K562 (cell line): ENCODE measurements around the gene PYGB. TPM values are rescaled to one million over a fixed set of nuclear protein-coding genes. Genes with fewer than 3 reads are reported as not detected.

ENCODE experiments used
- ATAC-seq: fragments of 200-7000 bp; cut with Tn5 transposase; 3 replicates; pipeline ENCODE4 v1.9.1; 2020; ENCODE audit warnings: moderate library complexity
- BruUV-seq: library from RNA; stranded (reverse); fragments of 400-500 nt; replicated peaks from 2 replicates; lab custom pipeline; 2021; lab: Mats Ljungman, UMichigan
- CTCF ChIA-PET: fragments of 300-600 bp; formaldehyde crosslinking; extraction: SDS; loops from one replicate; lab custom pipeline; 2021; ENCODE audit warnings: low intra/inter-chr PET ratio; lab: Yijun Ruan, JAX
- POLR2A ChIA-PET: fragments of 300-600, 350-650 bp; sonication (Branson Sonifier 250); formaldehyde crosslinking; extraction: SDS; loops from one replicate; lab custom pipeline; 2021; ENCODE audit warnings: antibody characterized with exemption, inconsistent platforms; lab: Yijun Ruan, JAX
- DNase-seq, 4 experiments: peaks; one replicate each; pipeline versions ENCODE4 v3.0.0 to v3.0.0-alpha.2; 2011 to 2018; ENCODE audit warnings: low spot score in 3 of 4, mixed read lengths in 3 of 4; ENCODE audit errors: extremely low read depth in 1 of 4
- FAIRE-seq: peaks from 2 replicates; lab custom pipeline; 2011; peaks lifted over from hg19 to GRCh38; lab: Jason Lieb, UNC
- H2AFZ ChIP-seq: 2 replicates; pipeline ENCODE4 v1.6.0; 2011; ENCODE audit warnings: low read depth, low read length, control low read depth, inconsistent platforms
- H3K27ac ChIP-seq: fragments of 200-600 bp; 3 replicates; pipeline ENCODE4 v1.8.0; 2011; ENCODE audit warnings: low read depth, mild to moderate bottlenecking, control low read depth, inconsistent platforms, low read length, moderate library complexity, mixed read lengths; ENCODE audit errors: extremely low read depth
- H3K27me3 ChIP-seq, 2 experiments: fragments of 300-600 bp in 1 of 2; 2 replicates in 1 of 2; 3 replicates in 1 of 2; pipeline versions ENCODE4 v1.6.0 to v1.8.0; 2011; ENCODE audit warnings: inconsistent platforms in 2 of 2, low read length in 2 of 2, mild to moderate bottlenecking in 1 of 2, mixed read lengths in 1 of 2, moderate library complexity in 1 of 2; ENCODE audit not compliant: control insufficient read depth in 2 of 2, insufficient read depth in 2 of 2
- H3K36me3 ChIP-seq: fragments of 300-600 bp; 3 replicates; pipeline ENCODE4 v1.8.0; 2011; ENCODE audit warnings: mild to moderate bottlenecking, low read length, inconsistent platforms; ENCODE audit not compliant: control insufficient read depth, insufficient read depth
- H3K4me1 ChIP-seq, 2 experiments: fragments of 200-600 bp in 1 of 2; replicated peaks in 1 of 2; 2 replicates in 1 of 2; 3 replicates in 1 of 2; pipeline versions ENCODE4 v1.5.1 to v1.8.0; 2011; ENCODE audit warnings: inconsistent platforms in 2 of 2, low read length in 2 of 2, mild to moderate bottlenecking in 1 of 2, mixed read lengths in 1 of 2, moderate library complexity in 1 of 2; ENCODE audit not compliant: control insufficient read depth in 2 of 2, insufficient read depth in 2 of 2
- H3K4me2 ChIP-seq: 2 replicates; pipeline ENCODE4 v1.6.1; 2011; ENCODE audit warnings: low read length, control low read depth, inconsistent platforms, mixed read lengths; ENCODE audit not compliant: insufficient read depth
- H3K4me3 ChIP-seq: fragments of 200-600 bp; sonication (generic), shearing (Covaris generic); 2 replicates; pipeline ENCODE4 v1.5.1; 2016; ENCODE audit warnings: control low read depth, inconsistent platforms
- H3K79me2 ChIP-seq: fragments of 200-600 bp; 3 replicates; pipeline ENCODE4 v1.8.0; 2011; ENCODE audit warnings: low read length, inconsistent platforms; ENCODE audit not compliant: control insufficient read depth, insufficient read depth
- H3K9ac ChIP-seq, 2 experiments: 2 replicates each; pipeline versions ENCODE4 v1.6.0 to v1.6.1; 2011; ENCODE audit warnings: low read depth in 2 of 2, low read length in 2 of 2, control low read depth in 1 of 2, inconsistent platforms in 1 of 2, mild to moderate bottlenecking in 1 of 2, mixed read lengths in 1 of 2; ENCODE audit not compliant: insufficient read depth in 1 of 2
- H3K9me1 ChIP-seq: one replicate; pipeline ENCODE4 v1.6.0; 2011; ENCODE audit warnings: inconsistent platforms, mild to moderate bottlenecking, low read length, moderate library complexity; ENCODE audit not compliant: control insufficient read depth, insufficient read depth
- H3K9me3 ChIP-seq: replicated peaks from 2 replicates; pipeline ENCODE4 v1.5.1; 2011; ENCODE audit warnings: low read depth, low read length, inconsistent platforms; ENCODE audit not compliant: control insufficient read depth, insufficient read depth
- H4K20me1 ChIP-seq: replicated peaks from 2 replicates; pipeline ENCODE4 v1.6.1; 2011; ENCODE audit warnings: low read length, inconsistent platforms, mixed read lengths; ENCODE audit not compliant: control insufficient read depth, insufficient read depth
- FOXJ3 ChIP-seq: sonication (generic); formaldehyde crosslinking; IDR thresholded peaks from 2 replicates; pipeline ENCODE4 v1.4.0; 2020; ENCODE audit warnings: mild to moderate bottlenecking, missing genetic modification reagents
- GTF2A2 ChIP-seq: IDR thresholded peaks from 2 replicates; pipeline ENCODE4 v1.6.1; 2016; ENCODE audit warnings: mild to moderate bottlenecking, missing genetic modification characterization, missing compliant biosample characterization
- HMG20A ChIP-seq: fragments of 450-650 bp; formaldehyde crosslinking; conservative IDR thresholded peaks from 2 replicates; pipeline ENCODE4 v1.4.0; 2020; ENCODE audit warnings: mild to moderate bottlenecking, mixed read lengths
- KAT7 ChIP-seq: sonication (generic); formaldehyde crosslinking; IDR thresholded peaks from 2 replicates; pipeline ENCODE4 v1.8.0; 2022; ENCODE audit warnings: missing genetic modification reagents, mild to moderate bottlenecking, borderline replicate concordance
- RBM34 ChIP-seq: fragments of 200-400 bp; formaldehyde crosslinking; IDR thresholded peaks from 2 replicates; pipeline ENCODE4 v1.6.1; 2018; ENCODE audit warnings: low read length, borderline replicate concordance; ENCODE audit not compliant: insufficient read depth
- SAP30 ChIP-seq: fragments of 200-600 bp; sonication (generic); IDR thresholded peaks from 2 replicates; pipeline ENCODE4 v1.6.1; 2012; ENCODE audit warnings: borderline replicate concordance, low read depth, mild to moderate bottlenecking, moderate library complexity, low read length, control low read depth, inconsistent platforms; ENCODE audit not compliant: insufficient read depth, poor library complexity, severe bottlenecking
- TAF9B ChIP-seq: fragments of 450-650 bp; IDR thresholded peaks from 2 replicates; pipeline ENCODE4 v1.6.1; 2018; ENCODE audit warnings: mild to moderate bottlenecking; ENCODE audit not compliant: partially characterized antibody
- THAP7 ChIP-seq: fragments of 250-450 bp; sonication (Bioruptor Pico); IDR thresholded peaks from 2 replicates; pipeline ENCODE4 v1.5.0; 2021
- ZNF589 ChIP-seq: fragments of 200-800 bp; sonication (Bioruptor generic); IDR thresholded peaks from 2 replicates; pipeline ENCODE4 v1.6.1; 2016; ENCODE audit warnings: low read depth, missing genetic modification characterization, missing compliant biosample characterization
- ZNF75A ChIP-seq: fragments of 450-650 bp; formaldehyde crosslinking; IDR thresholded peaks from 2 replicates; pipeline ENCODE4 v1.4.0; 2020; ENCODE audit warnings: mild to moderate bottlenecking
- WGBS: fragments of 100-300 bp; shearing (Covaris generic); methylation state at CpG from one replicate; pipeline ENCODE4 v1.1.6; 2016; ENCODE audit warnings: low coverage, mixed read lengths; ENCODE audit not compliant: insufficient coverage; ENCODE audit errors: missing lambda C conversion rate; 5-methylcytosine and 5-hydroxymethylcytosine counted together
- in situ Hi-C: fragments of 300-500 bp; cut with MboI; formaldehyde crosslinking; loops from 4 replicates; pipeline ENCODE4 v1.15.0; 2018; ENCODE audit warnings: inconsistent platforms, mixed read lengths
- intact Hi-C: fragments of 100-400 bp; cut with micrococcal nuclease; formaldehyde crosslinking; loops from 2 replicates; pipeline ENCODE4 v1.14.2; 2022
- polyA plus RNA-seq, 8 experiments: library from polyadenylated mRNA; depleted of rRNA in 4 of 8; stranded (reverse) in 5 of 8; unstranded in 3 of 8; fragments of >200 nt; fragmentation: Nextera tagmentation in 2 of 8; fragmentation: Illumina TruSeq in 1 of 8; extraction: Ambion mirVana in 2 of 8; extraction: Trizol in 1 of 8; gene quantifications; 2 replicates each; pipeline versions ENCODE4 v1.2.1 to v1.2.3, GENCODE V29; 2011 to 2014; ENCODE audit warnings: inconsistent platforms in 1 of 8, missing spikeins in 1 of 8
- total RNA-seq, 7 experiments: library from RNA; depleted of rRNA in 6 of 7; stranded (reverse); fragments of >200 nt in 6 of 7; fragmentation: Illumina TruSeq in 2 of 7; extraction: Trizol in 2 of 7; gene quantifications; 2 replicates each; pipeline versions ENCODE4 v1.2.1 to v1.2.3, GENCODE V29; 2011 to 2021; ENCODE audit warnings: low replicate concordance in 1 of 7

Gene PYGB
- total and polyA plus RNA-seq, 9 of the 15 experiments (the other 6 are each of a cell fraction or from before 2014, with no cell fraction given) = 0.34 to 18.0 (median 9.8) TPM

DNA sequence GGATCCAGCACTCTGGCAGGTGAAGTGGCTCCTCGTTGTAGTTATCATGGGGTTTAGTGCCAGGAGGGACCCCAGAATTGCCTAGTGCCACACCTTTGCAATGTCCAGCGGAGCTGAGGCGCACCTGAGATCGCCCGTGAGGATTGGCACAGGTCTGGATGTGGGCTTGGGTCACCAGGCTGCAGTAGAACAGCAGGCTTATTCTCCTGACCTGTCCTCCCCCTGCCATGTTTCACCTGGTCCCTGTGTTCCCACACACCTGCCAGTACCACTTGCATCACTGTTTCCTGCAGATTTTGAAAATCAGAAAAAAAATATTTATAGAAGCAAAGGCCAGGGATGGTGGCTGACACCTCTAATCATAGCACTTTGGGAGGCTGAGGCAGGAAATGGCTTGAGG is 35.6 kb upstream of the PYGB start:
- Histone ChIP-seq H3K4me2 (no peak overlapping the region), H3K36me3 (peaks cover 41% of the 10 kb centered on the region; the same call in 2 of the 3 replicates), H3K27ac (no peak overlapping the region), H3K4me1 (peaks cover 0 to 5% of the 10 kb centered on the region in 2 experiments; a peak in 2 of 5 replicates), H3K27me3 (no peaks in the 10 kb centered on the region), H3K9me3 (no peaks in the 10 kb centered on the region), H3K9ac (no peak overlapping the region), H2AFZ (no peak overlapping the region), H3K4me3 (no peak overlapping the region), H3K79me2 (no peaks in the 10 kb centered on the region), H3K9me1 (no peaks in the 10 kb centered on the region), H4K20me1 (no peaks in the 10 kb centered on the region)
- ChIA-PET CTCF (no interaction called here), POLR2A (no interaction called here)
- TF ChIP-seq TAF9B (no peak), ZNF589 (CRISPR knock-in tag) (no peak), HMG20A (CRISPR knock-in tag) (no peak), RBM34 (no peak), THAP7 (CRISPR knock-in tag) (no peak), KAT7 (CRISPR knock-in tag) (no peak), SAP30 (no peak), ZNF75A (CRISPR knock-in tag) (no peak), FOXJ3 (CRISPR knock-in tag) (no peak), GTF2A2 (no peak)
- ATAC-seq = no peak
- intact Hi-C loops = no loop called here
- no peak for DNase-seq
- WGBS = 96% methylated on average over 4 of the region's 5 CpGs
- in situ Hi-C loops = no loop called here
- BruUV-seq = no TSS peak
- FAIRE-seq = no peak
